ENCODE results near the gene PDSS2. TPM values are rescaled to one million over a fixed set of nuclear protein-coding genes. Genes with fewer than 3 reads are reported as not detected.
"Not testable (repeated sequence)": the region's sequence is repeated elsewhere in the genome, so short reads cannot be mapped to it uniquely, and the experiment has no call there.

The PDSS2 gene
- total RNA-seq, 1 donor from 2014 or later = 18.7 TPM

GRCh38 chr6:107488174-107488874, 29.0 kb upstream of the PDSS2 start:
- no peaks in the 10 kb centered on the region for H3K27me3 ChIP-seq
- intact Hi-C loops (cut with DNase I) = no loop called here

GRCh38 chr6:107485157-107485556, 25.8 kb upstream of the PDSS2 start:
- Histone ChIP-seq H3K4me3 (no peak overlapping the region), H3K27ac (no peak overlapping the region), H3K36me3 (no peaks in the 10 kb centered on the region), H3K9me3 (no peaks in the 10 kb centered on the region), H3K27me3 (no peaks in the 10 kb centered on the region), H3K4me1 (peaks cover 14% of the 10 kb centered on the region)
- intact Hi-C loops (cut with DNase I) = no loop called here
- no peak for DNase-seq (ENCODE audit: extremely low spot score in 2 of 2)
- TF ChIP-seq POLR2A (IDR thresholded peaks at IDR 0.05) (no peak), CTCF (IDR thresholded peaks at IDR 0.05) (no peak), POLR2AphosphoS5 (IDR thresholded peaks at IDR 0.05; ENCODE audit: insufficient read depth in 1 of 2, low read depth in 1 of 2) (no peak)

More at GRCh38 chr6:107488174-107488874, 29.0 kb upstream of the PDSS2 start:
- Histone ChIP-seq H3K4me3 (peak overlapping the region; percentile 72), H3K27ac (peak overlapping the region; percentile 88), H3K4me1 (peaks cover 25% of the 10 kb centered on the region), H3K9me3 (no peaks in the 10 kb centered on the region), H3K36me3 (no peaks in the 10 kb centered on the region)
- TF ChIP-seq POLR2AphosphoS5 (IDR thresholded peaks at IDR 0.05; ENCODE audit: insufficient read depth in 1 of 2, low read depth in 1 of 2) = no peak
- TF ChIP-seq POLR2A (IDR thresholded peaks at IDR 0.05) = no peak
- TF ChIP-seq CTCF (IDR thresholded peaks at IDR 0.05) = no peak
- no peak for DNase-seq (ENCODE audit: extremely low spot score in 2 of 2)

DNA sequence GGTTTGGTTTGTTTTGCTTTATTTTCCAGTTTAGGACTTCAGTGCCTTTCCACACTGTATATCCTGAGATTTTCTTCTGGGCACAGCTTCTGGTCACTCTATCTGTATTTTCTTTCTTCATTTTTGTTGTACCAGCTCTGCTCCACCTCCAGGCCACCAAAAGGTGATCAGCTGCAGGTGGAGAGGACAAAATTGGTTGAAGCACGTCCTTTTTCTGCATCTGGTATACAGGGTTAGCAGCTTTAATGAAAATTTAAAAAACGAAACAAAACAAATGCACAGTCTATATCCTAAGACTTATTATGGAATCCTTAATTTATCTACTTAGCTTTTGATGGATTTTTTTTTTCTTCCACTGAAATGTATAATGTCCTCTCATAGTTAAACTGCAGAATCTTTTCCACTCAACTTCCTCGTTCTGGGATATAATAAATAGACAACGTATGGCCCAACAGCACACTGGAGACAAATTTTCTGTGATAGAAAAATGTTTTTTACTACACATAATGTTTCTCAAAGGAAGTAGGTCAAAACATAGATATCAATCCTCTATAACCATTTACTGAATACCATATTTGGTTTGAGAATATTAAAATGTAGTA, 19.8 kb upstream of the PDSS2 start:
- no peaks in the 10 kb centered on the region for H3K9me3 ChIP-seq
- intact Hi-C loops (cut with DNase I) = no loop called here
- DNase-seq (ENCODE audit: extremely low spot score in 2 of 2) = no peak

DNA sequence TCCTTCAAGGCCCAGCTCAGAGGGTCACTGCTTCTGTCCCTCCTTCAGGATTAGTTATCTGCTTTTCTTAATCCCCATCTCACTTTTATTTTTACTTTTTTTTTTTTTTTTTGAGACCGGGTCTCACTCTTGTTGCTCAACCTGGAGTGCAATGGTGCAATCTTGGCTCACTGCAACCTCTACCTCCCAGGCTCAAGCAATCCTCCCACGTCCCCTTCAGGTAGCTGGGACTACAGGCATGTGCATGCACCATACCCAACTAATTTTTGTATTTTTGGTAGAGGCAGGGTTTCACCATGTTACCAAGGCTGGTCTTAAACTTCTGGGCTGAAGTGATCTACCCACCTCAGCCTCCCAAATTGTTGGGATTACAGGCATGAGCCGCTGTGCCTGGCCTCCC, 16.5 kb upstream of the PDSS2 start:
- H3K9me3 ChIP-seq; H3K27ac ChIP-seq; DNase-seq (ENCODE audit: extremely low spot score in 2 of 2); intact Hi-C loops (cut with DNase I); H3K36me3 ChIP-seq; H3K4me1 ChIP-seq; H3K4me3 ChIP-seq; H3K27me3 ChIP-seq: not testable (repeated sequence)

More for the DNA sequence above, 19.8 kb upstream of the PDSS2 start:
- H3K4me1 ChIP-seq = no peaks in the 10 kb centered on the region
- no peak overlapping the region for H3K27ac ChIP-seq
- H3K27me3 ChIP-seq = no peaks in the 10 kb centered on the region
- TF ChIP-seq POLR2A (IDR thresholded peaks at IDR 0.05) (no peak), CTCF (IDR thresholded peaks at IDR 0.05) (no peak), POLR2AphosphoS5 (IDR thresholded peaks at IDR 0.05; ENCODE audit: insufficient read depth in 1 of 2, low read depth in 1 of 2) (no peak)
- H3K36me3 ChIP-seq = no peaks in the 10 kb centered on the region
- H3K4me3 ChIP-seq = no peak overlapping the region

- H3K4me3 ChIP-seq; intact Hi-C loops (cut with DNase I); H3K27ac ChIP-seq; DNase-seq (ENCODE audit: extremely low spot score in 2 of 2); H3K27me3 ChIP-seq; H3K9me3 ChIP-seq; H3K36me3 ChIP-seq; H3K4me1 ChIP-seq: not testable (repeated sequence)
Measured at GRCh38 chr6:107475360-107475759, 16.0 kb upstream of the PDSS2 start.

DNA sequence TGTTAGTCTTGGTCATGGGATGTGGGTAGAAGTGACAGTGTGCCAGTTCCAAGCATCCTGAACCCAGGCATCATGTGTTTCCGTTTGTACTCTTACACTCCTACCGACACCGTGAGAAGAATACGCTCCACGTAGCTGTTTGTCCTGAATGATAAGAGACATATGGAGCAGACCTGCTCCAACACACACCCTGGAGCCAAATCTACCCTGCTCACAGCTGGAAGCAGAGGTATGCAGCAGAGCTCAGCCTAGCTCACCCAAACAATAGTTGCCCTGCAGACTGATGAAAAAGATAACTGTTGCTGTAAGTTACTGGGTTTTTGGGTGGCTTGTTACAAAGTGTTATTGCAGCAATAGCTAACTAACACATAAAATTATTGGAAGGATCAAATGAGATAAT, 14.3 kb upstream of the PDSS2 start:
- no peak for DNase-seq (ENCODE audit: extremely low spot score in 2 of 2)
- Histone ChIP-seq H3K27me3 (no peaks in the 10 kb centered on the region), H3K4me3 (no peak overlapping the region), H3K4me1 (no peaks in the 10 kb centered on the region), H3K36me3 (no peaks in the 10 kb centered on the region), H3K9me3 (no peaks in the 10 kb centered on the region), H3K27ac (no peak overlapping the region)
- intact Hi-C loops (cut with DNase I) = no loop called here
- TF ChIP-seq POLR2A (IDR thresholded peaks at IDR 0.05) (no peak), CTCF (IDR thresholded peaks at IDR 0.05) (no peak), POLR2AphosphoS5 (IDR thresholded peaks at IDR 0.05; ENCODE audit: insufficient read depth in 1 of 2, low read depth in 1 of 2) (no peak)
